Activated CD8-positive, alpha-beta T cell treated with anti-CD3 and anti-CD28 coated beads, Interleukin-2, amount 10 ng/mL, durations not matched to agents 7 days and 5 days (primary cell): ENCODE measurements around the gene MAST4. TPM values are rescaled to one million over a fixed set of nuclear protein-coding genes. Genes with fewer than 3 reads are reported as not detected.

Source experiments
- ATAC-seq: fragments of 150-1000 bp; cut with Tn5 transposase; one replicate; pipeline ENCODE4 v1.10.0; 2021; ENCODE audit warnings: moderate library complexity
- CTCF ChIA-PET: fragments of 350-600 bp; sonication (Branson Sonifier 250); formaldehyde crosslinking; loops from one replicate; lab custom pipeline; 2021; ENCODE audit warnings: antibody characterized with exemption; lab: Charles Lee
- POLR2A ChIA-PET: fragments of 350-600 bp; sonication (Branson Sonifier 250); formaldehyde crosslinking; loops from one replicate; lab custom pipeline; 2021; ENCODE audit warnings: antibody characterized with exemption; lab: Charles Lee
- DNase-seq: peaks from one replicate; pipeline ENCODE4 v3.0.0-alpha.2; 2020
- H3K27ac Mint-ChIP-seq: one replicate; pipeline ENCODE4 v1.8.0; 2021; ENCODE audit warnings: mild to moderate bottlenecking, mixed read lengths
- H3K27me3 Mint-ChIP-seq: one replicate; pipeline ENCODE4 v1.8.0; 2021; ENCODE audit warnings: low read depth, mixed read lengths
- H3K36me3 Mint-ChIP-seq: one replicate; pipeline ENCODE4 v1.8.0; 2021; ENCODE audit warnings: low read depth, mixed read lengths
- H3K4me1 Mint-ChIP-seq: one replicate; pipeline ENCODE4 v1.8.0; 2021; ENCODE audit warnings: low read depth, mixed read lengths
- H3K4me3 Mint-ChIP-seq: one replicate; pipeline ENCODE4 v1.8.0; 2021; ENCODE audit warnings: mild to moderate bottlenecking, mixed read lengths
- H3K9me3 Mint-ChIP-seq: one replicate; pipeline ENCODE4 v1.8.0; 2022; ENCODE audit warnings: mixed read lengths; ENCODE audit not compliant: insufficient read depth
- total RNA-seq, 2 experiments: library from RNA; stranded (reverse); gene quantifications; one replicate each; pipeline ENCODE4 v1.2.3, GENCODE V29; 2021

MAST4 gene
- total RNA-seq, 2 experiments from 2014 or later, result 5.5 to 7.1 TPM

GRCh38 chr5:67160985-67161384 lies 564.8 kb downstream of the MAST4 start:
- DNase-seq, result peak; percentile 32
- peaks cover 84% of the 10 kb centered on the region for H3K4me1 Mint-ChIP-seq
- CTCF ChIA-PET, result interaction anchor here (0.9 to 18.0 kb wide), 2 partner anchors 46 to 85 kb away, joined by 5 to 441 read pairs; no protein-coding TSS in a partner anchor
- H3K9me3 Mint-ChIP-seq, result no peaks in the 10 kb centered on the region
- peaks cover 48% of the 10 kb centered on the region for H3K36me3 Mint-ChIP-seq
- peak overlapping the region; percentile 50 for H3K27ac Mint-ChIP-seq
- POLR2A ChIA-PET, result interaction anchor here (2.0 kb wide), 1 partner anchor 46 kb away, joined by 10 read pairs; no protein-coding TSS in a partner anchor
- H3K27me3 Mint-ChIP-seq, result no peaks in the 10 kb centered on the region
- no peak for ATAC-seq
- H3K4me3 Mint-ChIP-seq, result peak overlapping the region; percentile 14

GRCh38 chr5:67161767-67162166 lies 565.6 kb downstream of the MAST4 start:
- Mint-ChIP-seq H3K4me1 (peaks cover 86% of the 10 kb centered on the region), H3K27ac (peak overlapping the region; percentile 35)
- POLR2A ChIA-PET, result interaction anchor here (2.0 kb wide), 1 partner anchor 45 kb away, joined by 10 read pairs; no protein-coding TSS in a partner anchor

GRCh38 chr5:67163231-67163756 lies 567.1 kb downstream of the MAST4 start:
- Mint-ChIP-seq H3K9me3 (no peaks in the 10 kb centered on the region), H3K36me3 (peaks cover 61% of the 10 kb centered on the region), H3K27ac (peak overlapping the region; percentile 72), H3K27me3 (no peaks in the 10 kb centered on the region), H3K4me3 (peak overlapping the region; percentile 90), H3K4me1 (peaks cover 86% of the 10 kb centered on the region)
- CTCF ChIA-PET, result interaction anchor here (0.6 to 18.0 kb wide), 4 partner anchors 36 to 156 kb away, joined by 3 to 441 read pairs (median 4); no protein-coding TSS in a partner anchor
- ATAC-seq (no peak), DNase-seq (no peak)
- POLR2A ChIA-PET, result interaction anchor here (1.2 to 7.5 kb wide), 3 partner anchors 40 to 52 kb away, joined by 4 to 177 read pairs (median 10); partner anchors contain the start of gene CD180

More at GRCh38 chr5:67161767-67162166, 565.6 kb downstream of the MAST4 start:
- DNase-seq (no peak), ATAC-seq (no peak)
- peak overlapping the region; percentile 90 for H3K4me3 Mint-ChIP-seq
- H3K36me3 Mint-ChIP-seq, result peaks cover 48% of the 10 kb centered on the region
- CTCF ChIA-PET, result interaction anchor here (0.9 to 18.0 kb wide), 3 partner anchors 12 to 84 kb away, joined by 3 to 441 read pairs (median 5); no protein-coding TSS in a partner anchor
- H3K9me3 Mint-ChIP-seq, result no peaks in the 10 kb centered on the region
- no peaks in the 10 kb centered on the region for H3K27me3 Mint-ChIP-seq

- peaks cover 62% of the 10 kb centered on the region for H3K36me3 Mint-ChIP-seq
- H3K27ac Mint-ChIP-seq, result peak overlapping the region; percentile 99
- peak overlapping the region; percentile 90 for H3K4me3 Mint-ChIP-seq
- CTCF ChIA-PET, result interaction anchor here (0.6 to 18.0 kb wide), 5 partner anchors 43 to 1089 kb away, joined by 3 to 441 read pairs (median 3); no protein-coding TSS in a partner anchor
- ATAC-seq (no peak), DNase-seq (no peak)
- POLR2A ChIA-PET, result interaction anchor here (1.1 to 7.5 kb wide), 4 partner anchors 17 to 159 kb away, joined by 3 to 177 read pairs (median 38); partner anchors contain the start of gene CD180
- H3K4me1 Mint-ChIP-seq, result peaks cover 84% of the 10 kb centered on the region
- no peaks in the 10 kb centered on the region for H3K27me3 Mint-ChIP-seq
- H3K9me3 Mint-ChIP-seq, result no peaks in the 10 kb centered on the region
Observed at GRCh38 chr5:67163863-67164595, 567.8 kb downstream of the MAST4 start.

GRCh38 chr5:67164856-67165525 lies 568.8 kb downstream of the MAST4 start:
- peak overlapping the region; percentile 90 for H3K4me3 Mint-ChIP-seq
- H3K4me1 Mint-ChIP-seq, result peaks cover 75% of the 10 kb centered on the region
- ChIA-PET CTCF (interaction anchor here (0.8 to 18.0 kb wide), 7 partner anchors 9 to 1088 kb away, joined by 3 to 441 read pairs (median 3); no protein-coding TSS in a partner anchor), POLR2A (interaction anchor here (1.1 to 7.5 kb wide), 6 partner anchors 16 to 160 kb away, joined by 3 to 177 read pairs (median 18); partner anchors contain the start of gene CD180)
- H3K27ac Mint-ChIP-seq, result peak overlapping the region; percentile 99
- peaks cover 62% of the 10 kb centered on the region for H3K36me3 Mint-ChIP-seq
- no peaks in the 10 kb centered on the region for H3K9me3 Mint-ChIP-seq
- ATAC-seq (no peak), DNase-seq (no peak)
- H3K27me3 Mint-ChIP-seq, result no peaks in the 10 kb centered on the region

GRCh38 chr5:67165526-67166459 lies 569.6 kb downstream of the MAST4 start:
- no peaks in the 10 kb centered on the region for H3K9me3 Mint-ChIP-seq
- peak; percentile 88 for ATAC-seq

GRCh38 chr5:67166460-67167285 lies 570.5 kb downstream of the MAST4 start:
- POLR2A ChIA-PET, result interaction anchor here (0.6 to 7.5 kb wide), 15 partner anchors 10 to 1862 kb away, joined by 3 to 177 read pairs (median 4); partner anchors contain the start of gene CD180
- CTCF ChIA-PET, result interaction anchor here (0.6 to 18.0 kb wide), 14 partner anchors 8 to 325 kb away, joined by 3 to 441 read pairs (median 5); no protein-coding TSS in a partner anchor
- Mint-ChIP-seq H3K36me3 (peaks cover 53% of the 10 kb centered on the region), H3K27me3 (no peaks in the 10 kb centered on the region), H3K4me3 (peak overlapping the region; percentile 90), H3K9me3 (no peaks in the 10 kb centered on the region), H3K27ac (peak overlapping the region; percentile 99), H3K4me1 (peaks cover 59% of the 10 kb centered on the region)
- DNase-seq, result peak; percentile 88
- peak; percentile 70 for ATAC-seq

More at GRCh38 chr5:67165526-67166459, 569.6 kb downstream of the MAST4 start:
- Mint-ChIP-seq H3K4me1 (peaks cover 67% of the 10 kb centered on the region), H3K4me3 (peak overlapping the region; percentile 90), H3K27ac (peak overlapping the region; percentile 99), H3K36me3 (peaks cover 59% of the 10 kb centered on the region), H3K27me3 (no peaks in the 10 kb centered on the region)
- DNase-seq, result peak; percentile 94
- ChIA-PET CTCF (interaction anchor here (0.6 to 18.0 kb wide), 14 partner anchors 10 to 324 kb away, joined by 3 to 441 read pairs (median 5); no protein-coding TSS in a partner anchor), POLR2A (interaction anchor here (0.6 to 7.5 kb wide), 14 partner anchors 10 to 1863 kb away, joined by 3 to 177 read pairs (median 4); partner anchors contain the start of gene CD180)

GRCh38 chr5:67168069-67168468 lies 571.9 kb downstream of the MAST4 start:
- H3K9me3 Mint-ChIP-seq, result no peaks in the 10 kb centered on the region
- DNase-seq, result no peak
- no peaks in the 10 kb centered on the region for H3K27me3 Mint-ChIP-seq
- peak overlapping the region; percentile 90 for H3K4me3 Mint-ChIP-seq
- ATAC-seq, result no peak
- peaks cover 42% of the 10 kb centered on the region for H3K36me3 Mint-ChIP-seq
- H3K4me1 Mint-ChIP-seq, result peaks cover 45% of the 10 kb centered on the region
- ChIA-PET POLR2A (interaction anchor here (1.7 to 7.5 kb wide), 5 partner anchors 8 to 50 kb away, joined by 7 to 177 read pairs (median 33); partner anchors contain the start of gene CD180), CTCF (interaction anchor here (0.6 to 18.0 kb wide), 10 partner anchors 9 to 1543 kb away, joined by 3 to 441 read pairs (median 5); no protein-coding TSS in a partner anchor)
- peak overlapping the region; percentile 99 for H3K27ac Mint-ChIP-seq

- DNase-seq (no peak), ATAC-seq (no peak)
- POLR2A ChIA-PET, result interaction anchor here (7.5 kb wide), 1 partner anchor 33 kb away, joined by 177 read pairs; the partner anchor contains the start of gene CD180
- no peak overlapping the region for H3K27ac Mint-ChIP-seq
- peaks cover 9% of the 10 kb centered on the region for H3K9me3 Mint-ChIP-seq
- H3K4me3 Mint-ChIP-seq, result no peak overlapping the region
- CTCF ChIA-PET, result interaction anchor here (18.0 kb wide), 1 partner anchor 36 kb away, joined by 441 read pairs; no protein-coding TSS in a partner anchor
- peaks cover 30% of the 10 kb centered on the region for H3K36me3 Mint-ChIP-seq
- H3K27me3 Mint-ChIP-seq, result no peaks in the 10 kb centered on the region
- peaks cover 29% of the 10 kb centered on the region for H3K4me1 Mint-ChIP-seq
Observed at GRCh38 chr5:67170767-67171166, 574.6 kb downstream of the MAST4 start.
